HG03064 (cell line): ENCODE measurements around the gene BCAS3.
"Not testable (repeated sequence)": the region's sequence is repeated elsewhere in the genome, so short reads cannot be mapped to it uniquely, and the experiment has no call there.

Experiments
- ATAC-seq: cut with Tn5 transposase; IDR thresholded peaks from one replicate; pipeline ENCODE4 v1.9.1; 2021; ENCODE audit warnings: low read depth; ENCODE audit not compliant: unreplicated experiment

Gene BCAS3

DNA sequence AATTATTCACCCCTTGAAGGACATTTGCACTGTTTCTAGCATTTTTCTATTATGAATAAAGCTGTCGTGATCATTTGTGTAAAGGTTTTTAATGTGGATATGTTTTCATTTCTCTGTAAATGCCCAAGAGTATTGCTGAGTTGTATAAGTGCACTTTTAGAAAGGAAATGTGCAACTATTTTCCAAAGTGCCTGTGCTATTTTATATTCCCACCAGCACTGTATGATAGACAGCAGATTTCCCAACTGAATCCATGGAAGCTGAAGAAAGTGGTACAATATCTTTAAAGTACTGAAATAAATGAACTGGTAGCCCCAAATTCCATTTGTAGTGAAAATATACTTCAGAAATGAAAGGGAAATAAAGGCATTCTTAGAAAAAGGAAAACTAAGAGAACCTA, 238.4 kb downstream of the BCAS3 start:
- ATAC-seq: no peak

DNA sequence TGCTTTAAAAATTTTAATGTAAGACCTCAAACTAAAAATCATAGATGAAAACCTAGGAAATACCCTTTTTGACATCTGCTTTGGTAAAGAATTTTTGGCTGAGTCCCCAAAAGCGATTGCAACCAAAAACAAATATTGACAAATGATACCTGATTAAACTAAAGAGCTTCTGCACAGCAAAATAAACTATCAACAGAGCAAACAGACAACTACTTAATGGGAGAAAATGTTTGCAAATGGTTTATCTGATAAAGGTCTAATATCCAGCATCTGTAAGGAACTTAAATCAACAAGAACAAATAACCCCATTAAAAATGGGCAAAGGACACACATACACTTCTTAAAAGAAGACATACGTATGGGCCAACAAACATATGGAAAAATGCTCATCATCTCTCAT, 242.5 kb downstream of the BCAS3 start:
- ATAC-seq: no peak

DNA sequence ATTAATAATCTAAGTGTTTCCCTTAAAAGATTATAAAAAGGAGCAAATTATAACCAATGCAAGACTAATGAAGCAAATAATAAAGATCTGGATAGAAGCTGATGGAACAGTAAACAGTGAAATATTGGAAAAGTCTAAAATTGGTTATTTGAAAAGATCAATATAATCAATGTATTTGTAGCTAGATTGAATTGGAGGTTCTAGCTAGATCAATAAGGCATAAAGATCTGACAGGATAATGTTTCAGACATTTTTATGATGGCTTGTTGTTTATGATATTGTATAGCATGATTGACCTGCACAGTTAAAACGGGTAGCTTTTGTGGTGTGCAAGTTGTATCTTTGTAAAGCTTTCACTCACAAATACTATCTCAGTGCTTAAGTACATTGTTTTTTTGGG, 245.3 kb downstream of the BCAS3 start:
- ATAC-seq: no peak

DNA sequence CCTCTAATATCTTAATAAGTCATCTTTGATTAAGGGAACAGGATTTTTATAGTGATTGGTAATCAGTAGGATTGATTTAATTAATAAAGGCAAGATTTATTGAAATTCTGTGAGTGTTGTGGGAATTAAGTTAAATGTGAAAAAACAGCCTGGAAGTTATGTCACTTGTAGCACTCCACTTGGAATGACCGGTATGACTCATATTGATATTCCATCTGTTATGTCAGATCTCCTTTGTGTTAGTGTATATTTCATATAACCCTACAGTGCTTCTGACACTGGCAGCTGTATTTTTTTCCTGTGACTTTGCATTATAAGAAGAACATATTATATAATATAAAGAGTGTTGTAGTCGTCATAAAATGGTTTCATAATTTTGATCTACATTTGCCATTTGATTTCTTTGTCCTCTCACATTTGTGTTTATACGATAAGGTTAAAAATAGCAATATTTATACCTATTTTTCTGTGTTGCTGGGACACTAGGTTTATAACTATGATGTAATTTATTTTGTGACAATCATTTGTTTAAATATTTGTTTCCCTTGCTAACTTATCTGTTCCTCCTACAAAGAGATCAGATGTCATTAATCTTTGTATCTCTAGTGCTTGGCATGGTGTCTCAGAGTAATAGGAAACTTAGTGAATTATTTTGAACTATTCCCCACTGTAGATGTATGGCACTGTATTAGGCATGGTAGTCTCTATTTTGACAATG, 249.0 kb downstream of the BCAS3 start:
- no peak for ATAC-seq

DNA sequence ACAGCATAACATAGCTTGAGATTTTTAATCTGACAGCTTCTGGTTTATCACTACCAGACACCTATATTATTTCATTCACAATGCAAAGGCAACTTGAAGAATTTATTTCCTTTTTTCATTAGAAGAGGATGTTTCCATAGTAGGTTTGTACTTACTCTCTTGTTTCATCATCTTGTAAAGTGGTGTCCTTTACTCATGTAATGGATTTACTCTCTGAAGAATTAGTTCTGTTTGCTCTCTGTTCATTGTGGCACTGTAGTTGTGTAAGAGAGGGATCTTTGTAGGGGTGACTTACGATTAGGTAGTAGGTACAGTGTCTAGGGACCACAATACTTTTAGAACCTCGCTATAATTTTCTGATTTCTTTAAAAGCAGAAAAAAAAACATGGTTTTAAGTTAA, 256.1 kb downstream of the BCAS3 start:
- no peak for ATAC-seq

DNA sequence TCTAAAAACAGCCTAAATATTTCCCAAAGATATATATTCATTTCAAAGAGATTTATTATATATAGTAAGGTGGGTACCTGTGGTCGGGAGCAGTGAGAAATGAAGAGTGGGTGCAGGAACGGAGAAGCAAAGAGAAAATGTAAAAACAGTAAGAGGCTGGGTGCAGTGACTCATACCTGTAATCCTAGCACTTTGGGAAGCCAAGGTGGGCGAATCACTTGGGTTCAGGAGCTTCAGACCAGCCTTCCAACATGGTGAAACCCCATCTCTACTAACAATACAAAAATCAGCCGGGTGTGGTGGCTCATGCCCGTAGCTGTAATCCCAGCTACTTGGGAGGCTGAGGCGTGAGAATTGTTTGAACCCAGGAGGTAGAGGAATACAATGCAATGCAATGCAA, 257.1 kb downstream of the BCAS3 start:
- ATAC-seq: no peak

DNA sequence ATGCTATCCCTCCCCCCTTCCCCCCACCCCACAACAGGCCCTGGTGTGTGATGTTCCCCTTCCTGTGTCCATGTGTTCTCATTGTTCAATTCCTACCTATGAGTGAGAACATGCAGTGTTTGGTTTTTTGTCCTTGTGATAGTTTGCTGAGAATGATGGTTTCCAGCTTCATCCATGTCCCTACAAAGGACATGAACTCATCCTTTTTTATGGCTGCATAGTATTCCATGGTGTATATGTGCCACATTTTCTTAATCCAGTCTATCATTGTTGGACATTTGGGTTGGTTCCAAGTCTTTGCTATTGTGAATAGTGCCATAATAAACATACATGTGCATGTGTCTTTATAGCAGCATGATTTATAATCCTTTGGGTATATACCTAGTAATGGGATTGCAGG, 258.3 kb downstream of the BCAS3 start:
- not testable (repeated sequence) for ATAC-seq

DNA sequence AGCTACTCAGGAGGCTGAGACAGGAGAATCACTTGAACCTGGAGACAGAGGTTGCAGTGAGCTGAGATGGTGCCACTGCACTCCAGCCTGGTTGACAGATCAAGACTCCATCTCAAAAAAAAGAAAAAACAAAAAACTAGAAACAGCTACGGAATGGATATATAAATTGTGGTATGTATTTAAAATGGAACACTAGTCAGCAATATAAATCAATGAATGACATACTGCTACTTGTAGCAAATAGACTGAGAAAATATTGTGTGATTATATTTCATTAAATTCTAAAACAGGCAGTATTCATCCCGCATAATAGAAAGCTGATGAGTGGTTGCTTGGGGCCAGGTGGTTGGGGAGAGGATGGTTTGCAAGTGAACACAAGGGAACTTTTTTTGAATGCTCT, 261.7 kb downstream of the BCAS3 start:
- ATAC-seq: no peak

DNA sequence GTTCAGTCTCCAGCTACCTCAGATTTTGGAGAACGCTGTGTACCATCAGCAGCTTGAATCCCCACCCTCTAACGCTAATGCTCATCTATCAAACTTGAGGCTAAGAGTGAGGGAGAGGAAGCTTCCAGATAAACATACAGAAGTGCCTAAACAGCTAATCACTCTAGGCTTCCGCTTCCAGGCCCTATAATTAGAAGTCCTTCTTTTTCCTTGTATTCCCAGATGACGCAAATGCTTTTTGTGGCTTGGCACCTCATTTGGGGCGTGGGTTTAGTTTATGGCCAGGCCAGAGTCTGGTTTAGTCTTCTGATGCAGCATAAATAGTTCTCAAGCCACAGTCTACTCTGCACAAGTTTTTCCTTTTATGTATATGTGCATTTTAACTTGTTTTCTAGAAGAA, 263.4 kb downstream of the BCAS3 start:
- ATAC-seq: no peak

DNA sequence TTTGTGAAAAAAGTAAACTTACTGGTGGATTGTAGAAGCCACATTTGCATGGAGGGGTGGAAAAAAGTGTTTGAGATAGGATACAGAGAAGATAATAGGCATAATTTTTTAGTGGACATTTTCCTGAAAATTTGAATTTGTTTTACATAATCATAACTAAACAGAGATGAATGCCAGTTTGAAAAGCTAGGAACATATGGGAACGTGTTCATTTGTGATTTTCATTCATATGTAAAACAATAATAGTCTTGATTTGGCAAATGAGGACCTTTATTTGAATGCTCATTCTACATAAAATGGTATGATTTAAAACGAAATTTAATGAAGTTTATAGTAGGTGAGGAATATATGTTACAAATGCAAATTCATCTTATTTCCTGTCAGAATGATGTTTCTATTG, 263.9 kb downstream of the BCAS3 start:
- no peak for ATAC-seq

DNA sequence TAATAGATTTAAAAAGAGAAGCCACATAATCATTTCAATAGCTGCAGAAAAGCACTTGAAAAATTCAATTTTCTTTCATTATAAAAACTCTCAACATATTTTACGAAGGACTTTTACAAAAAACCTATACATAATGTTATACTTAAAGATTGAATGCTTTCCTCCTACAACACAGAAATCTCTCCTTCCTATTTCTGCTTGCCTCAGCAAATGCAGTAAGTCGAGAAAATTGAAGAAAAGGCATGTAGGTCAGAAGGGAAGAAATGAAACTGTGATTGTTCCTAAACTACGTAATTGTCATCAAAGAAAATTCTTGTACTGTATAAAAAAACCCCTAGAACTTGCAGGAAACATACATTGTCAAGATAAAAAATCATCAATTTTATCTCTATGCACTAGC, 267.1 kb downstream of the BCAS3 start:
- no peak for ATAC-seq

DNA sequence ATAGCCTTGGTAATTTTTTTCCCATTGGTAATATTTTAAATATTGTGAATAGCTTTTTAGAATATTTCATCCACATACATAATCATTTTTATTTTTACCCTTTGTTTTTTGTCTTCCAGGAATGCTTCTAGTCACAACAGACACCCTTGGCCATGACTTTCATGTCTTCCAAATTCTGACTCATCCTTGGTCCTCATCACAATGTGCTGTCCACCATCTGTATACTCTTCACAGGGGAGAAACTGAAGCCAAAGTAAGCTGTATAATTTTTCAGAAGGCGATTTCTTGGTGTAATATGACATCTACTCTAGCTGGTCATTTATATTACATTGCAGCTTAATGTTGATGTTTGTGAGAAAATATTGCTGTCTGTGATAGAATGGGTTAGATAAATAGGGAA, 269.4 kb downstream of the BCAS3 start:
- ATAC-seq: no peak

DNA sequence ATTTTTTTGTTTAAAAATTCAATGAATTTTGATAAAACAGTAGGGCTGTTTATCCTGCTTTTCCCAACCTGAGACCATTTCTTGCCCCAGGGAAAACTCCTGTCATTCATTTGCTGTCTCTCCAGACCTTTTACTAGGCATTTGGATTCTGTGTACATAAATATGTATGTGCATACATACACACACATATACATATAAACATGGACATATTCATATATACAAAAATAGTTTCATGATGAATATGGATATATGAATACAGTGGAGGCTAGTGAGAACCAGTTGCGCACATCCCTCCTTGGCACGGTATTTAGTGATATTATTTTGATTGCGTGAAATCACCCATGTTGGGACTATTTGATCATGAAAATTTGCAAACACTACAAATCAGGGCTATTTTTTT, 269.9 kb downstream of the BCAS3 start:
- no peak for ATAC-seq

DNA sequence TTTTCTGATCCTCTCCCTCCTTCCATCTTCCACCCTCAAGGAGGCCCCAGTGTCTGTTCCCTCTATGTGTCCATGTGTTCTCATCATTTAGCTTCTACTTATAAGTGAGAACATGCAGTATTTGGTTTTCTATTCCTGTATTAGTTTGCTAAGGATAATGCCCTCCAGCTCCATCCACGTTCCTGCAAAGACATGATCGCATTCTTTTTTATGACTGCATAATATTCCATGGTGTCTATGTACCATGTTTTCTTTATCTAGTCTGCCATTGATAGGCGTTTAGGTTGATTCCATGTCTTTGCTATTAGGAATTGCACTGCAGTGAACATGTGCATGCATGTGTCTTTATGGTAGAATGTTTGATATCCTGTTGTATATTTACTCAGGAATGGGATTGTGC, 275.1 kb downstream of the BCAS3 start:
- ATAC-seq: no peak

DNA sequence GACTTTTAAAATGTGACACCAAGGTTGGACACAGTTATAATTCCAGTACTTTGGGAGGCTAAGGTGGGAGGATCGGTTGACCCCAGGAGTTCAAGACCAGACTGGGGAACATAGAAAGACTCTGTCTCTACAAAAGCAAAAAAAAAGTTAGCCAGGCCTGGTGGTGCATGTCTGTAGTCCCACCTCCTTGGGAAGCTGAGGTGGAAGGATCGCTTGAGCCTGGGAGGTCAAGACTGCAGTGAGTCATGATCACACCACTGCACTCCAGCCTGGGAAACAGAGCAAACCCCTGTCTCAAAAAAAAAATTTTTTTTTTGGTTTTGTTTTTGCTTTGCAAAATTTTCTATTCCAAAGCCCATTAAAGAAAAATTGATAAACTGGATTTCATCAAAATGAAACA, 281.4 kb downstream of the BCAS3 start:
- ATAC-seq: no peak

DNA sequence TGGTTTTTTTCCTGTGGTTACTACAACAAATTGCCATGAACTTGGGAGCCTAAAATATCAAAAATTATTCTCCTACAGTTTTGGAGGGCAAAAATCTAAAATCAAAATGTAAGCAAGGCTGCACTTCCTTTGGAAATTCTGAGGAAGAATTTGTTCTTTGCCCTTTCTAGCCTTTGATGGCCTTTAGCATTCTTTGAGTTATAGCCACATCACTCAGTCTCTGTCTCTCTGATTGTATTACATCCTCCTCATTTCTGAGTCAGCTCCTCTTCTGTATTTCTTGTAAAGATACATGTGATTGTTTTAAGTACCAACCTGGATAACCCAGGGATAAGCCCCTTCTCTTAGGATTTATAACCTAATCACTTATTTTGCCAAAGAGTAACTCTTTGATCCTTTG, 282.0 kb downstream of the BCAS3 start:
- ATAC-seq: no peak

DNA sequence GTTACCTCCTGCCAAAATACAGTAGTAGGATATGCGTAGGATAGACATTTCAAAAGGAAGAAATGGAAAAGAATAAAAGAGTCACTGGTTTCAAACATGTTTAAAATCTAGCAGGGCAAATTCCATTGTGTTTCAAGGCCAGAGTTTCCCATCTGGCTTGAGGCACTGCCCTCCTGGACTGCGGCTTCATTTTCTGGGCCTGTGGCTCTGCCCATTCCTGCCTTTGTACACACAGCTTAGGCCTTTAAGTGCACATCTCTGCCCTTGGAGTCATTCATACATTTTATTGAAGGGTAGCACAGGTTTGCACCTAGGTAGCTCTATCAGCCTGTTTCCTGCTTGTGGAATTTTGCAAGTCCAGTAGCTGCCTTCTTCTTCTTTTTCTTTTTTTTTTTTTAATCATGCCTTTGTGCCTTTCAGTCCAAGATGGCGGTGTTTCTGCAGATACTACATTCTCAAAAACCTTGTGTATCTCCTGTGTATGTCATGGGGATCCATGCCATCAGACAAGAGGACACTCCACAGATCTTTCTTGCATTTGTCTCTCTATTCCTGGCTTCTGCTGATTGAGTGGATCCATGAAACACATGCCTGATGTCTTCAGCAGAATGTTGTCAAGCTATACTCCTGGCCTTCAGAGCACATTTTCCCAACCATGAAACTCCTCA, 282.9 kb downstream of the BCAS3 start:
- ATAC-seq: no peak

DNA sequence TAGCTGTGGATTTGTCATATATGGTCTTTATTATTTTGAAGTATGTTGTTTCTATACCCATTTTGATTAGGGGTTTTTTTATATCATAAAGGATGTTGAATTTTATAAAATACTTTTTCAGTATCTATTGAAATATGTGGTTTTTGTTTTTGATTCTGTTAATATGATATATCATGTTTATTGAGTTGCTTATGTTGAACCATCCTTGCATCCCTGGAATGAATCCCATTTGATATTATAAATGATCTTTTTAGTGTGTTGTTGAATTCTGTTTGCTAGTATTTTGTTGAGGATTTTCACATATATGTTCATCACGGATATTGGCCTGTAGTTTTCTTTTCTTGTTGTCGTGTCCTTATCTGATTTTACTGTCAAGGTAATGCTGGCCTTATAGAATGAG, 286.5 kb downstream of the BCAS3 start:
- no peak for ATAC-seq

DNA sequence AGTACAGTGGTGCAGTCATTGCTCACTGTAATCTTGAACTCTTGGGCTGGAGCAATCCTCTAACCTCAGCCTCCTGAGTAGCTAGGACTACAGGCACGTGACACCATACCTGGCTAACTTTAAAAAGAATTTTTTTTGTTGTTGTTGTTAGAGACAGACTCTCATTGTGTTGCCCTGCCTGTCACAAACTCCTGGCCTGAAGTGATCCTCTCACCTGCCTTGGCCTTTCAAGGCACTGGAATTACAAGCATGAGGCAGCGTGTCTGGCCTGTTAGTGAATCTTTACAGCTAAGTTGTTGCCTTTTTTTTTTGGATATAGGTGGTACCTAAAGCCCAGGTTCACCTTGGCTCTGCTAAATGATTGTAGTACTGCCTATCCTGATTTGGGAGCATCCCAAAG, 290.6 kb downstream of the BCAS3 start:
- ATAC-seq: no peak

DNA sequence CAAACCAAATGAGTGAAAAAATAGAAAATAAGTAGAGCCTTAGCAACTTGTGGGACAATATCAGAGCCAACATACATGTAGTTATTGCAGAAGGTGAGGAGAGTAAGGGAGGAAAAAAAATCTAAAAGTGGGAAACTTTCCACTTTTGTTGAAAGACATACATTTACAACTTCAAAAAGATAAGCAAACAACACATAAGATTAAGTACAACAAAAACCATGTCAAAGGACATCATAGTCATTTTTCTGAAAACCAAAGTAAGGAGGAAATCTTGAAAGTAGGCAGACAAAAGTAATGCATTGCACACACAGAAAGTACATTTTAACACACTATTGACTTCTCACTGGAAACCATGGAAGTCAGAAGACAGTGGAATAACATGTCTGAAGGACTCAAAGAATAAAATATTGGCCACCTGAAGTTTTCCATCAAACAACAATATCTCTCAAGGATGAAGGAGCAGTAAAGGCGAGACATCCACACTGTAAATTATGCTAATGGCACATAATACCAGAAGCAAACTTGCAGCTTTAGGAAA, 291.9 kb downstream of the BCAS3 start:
- no peak for ATAC-seq

DNA sequence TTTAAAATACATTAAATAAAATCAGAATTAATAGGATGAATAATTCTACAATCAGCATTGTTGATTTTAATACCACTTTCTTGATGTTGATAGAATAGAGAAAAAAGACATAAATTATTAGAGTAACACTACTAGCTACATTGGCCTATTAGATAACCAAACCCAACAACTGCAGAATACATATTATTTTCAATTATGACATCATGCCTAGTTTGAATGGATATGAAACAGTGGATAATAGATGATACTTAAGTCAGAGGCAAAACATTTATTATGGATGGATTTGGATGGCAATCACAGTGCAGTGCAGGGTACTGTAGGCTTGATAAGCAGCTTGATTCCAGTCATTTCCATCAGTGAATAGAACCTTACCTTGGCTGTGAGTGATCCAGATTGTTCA, 293.1 kb downstream of the BCAS3 start:
- no peak for ATAC-seq
